ENCODE measurements around the gene PHACTR3. TPM values are rescaled to one million over a fixed set of nuclear protein-coding genes. Genes with fewer than 3 reads are reported as not detected.

Gene PHACTR3
- total RNA-seq, 3 donors from 2014 or later, result 0.41 to 3.4 (median 1.1) TPM

GRCh38 chr20:59662856-59663512 is 58.6 kb downstream of the PHACTR3 start:
- peaks cover 8% of the 10 kb centered on the region for H3K9me3 ChIP-seq
- H3K4me1 ChIP-seq (ENCODE audit: low read depth), result no peaks in the 10 kb centered on the region
- intact Hi-C loops (cut with DNase I, micrococcal nuclease), result no loop called here
- H3K4me3 ChIP-seq, result no peak overlapping the region
- DNase-seq (no peak), ATAC-seq (no peak)
- no peaks in the 10 kb centered on the region for H3K36me3 ChIP-seq (ENCODE audit: low read depth)
- no peak for TF ChIP-seq CTCF (IDR thresholded peaks at IDR 0.05)

GRCh38 chr20:59663513-59664060 is 59.2 kb downstream of the PHACTR3 start:
- DNase-seq, result no peak
- intact Hi-C loops (cut with DNase I, micrococcal nuclease), result no loop called here
- Histone ChIP-seq H3K4me1 (ENCODE audit: low read depth) (no peaks in the 10 kb centered on the region), H3K4me3 (no peak overlapping the region), H3K9me3 (peaks cover 2% of the 10 kb centered on the region), H3K36me3 (ENCODE audit: low read depth) (no peaks in the 10 kb centered on the region)
- TF ChIP-seq CTCF (IDR thresholded peaks at IDR 0.05), result no peak
- ATAC-seq, result no peak

- no peaks in the 10 kb centered on the region for H3K4me1 ChIP-seq (ENCODE audit: low read depth)
- intact Hi-C loops (cut with DNase I, micrococcal nuclease), result no loop called here
- no peaks in the 10 kb centered on the region for H3K9me3 ChIP-seq
- H3K36me3 ChIP-seq (ENCODE audit: low read depth), result no peaks in the 10 kb centered on the region
- no peak for DNase-seq
- no peak overlapping the region for H3K4me3 ChIP-seq
- no peak for ATAC-seq
- TF ChIP-seq CTCF (IDR thresholded peaks at IDR 0.05), result no peak
These were observed 60.1 kb downstream of the PHACTR3 start for GRCh38 chr20:59664421-59664941.

GRCh38 chr20:59665656-59666555 is 61.6 kb downstream of the PHACTR3 start:
- H3K9me3 ChIP-seq, result no peaks in the 10 kb centered on the region
- H3K4me3 ChIP-seq, result no peak overlapping the region
- H3K4me1 ChIP-seq (ENCODE audit: low read depth), result no peaks in the 10 kb centered on the region
- DNase-seq, result no peak
- no peaks in the 10 kb centered on the region for H3K36me3 ChIP-seq (ENCODE audit: low read depth)
- no peak for ATAC-seq
- TF ChIP-seq CTCF (IDR thresholded peaks at IDR 0.05), result no peak
- intact Hi-C loops (cut with DNase I, micrococcal nuclease), result no loop called here

DNA sequence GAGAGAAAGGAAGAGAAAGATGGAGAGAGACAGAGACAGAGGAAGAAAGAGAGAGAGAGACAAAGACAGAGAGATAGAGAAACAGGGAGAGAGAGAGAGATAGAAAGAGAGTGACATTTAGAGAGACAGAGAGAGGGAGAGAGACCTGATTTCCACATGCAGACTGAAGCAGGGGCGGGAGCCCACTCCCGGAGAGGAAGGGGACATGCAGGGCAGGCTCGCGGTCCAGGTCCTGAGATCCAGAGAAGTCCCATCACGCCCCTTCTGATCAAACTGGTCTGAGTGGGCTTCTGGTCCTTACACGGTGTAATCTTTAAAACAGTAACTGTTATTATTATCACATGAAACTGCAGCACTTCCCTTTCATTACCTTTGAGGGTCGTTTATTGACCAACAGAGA is 62.2 kb downstream of the PHACTR3 start:
- no peak for TF ChIP-seq CTCF (IDR thresholded peaks at IDR 0.05)
- ATAC-seq (no peak), DNase-seq (no peak)
- Histone ChIP-seq H3K4me3 (no peak overlapping the region), H3K36me3 (ENCODE audit: low read depth) (no peaks in the 10 kb centered on the region), H3K4me1 (ENCODE audit: low read depth) (no peaks in the 10 kb centered on the region), H3K9me3 (no peaks in the 10 kb centered on the region)
- intact Hi-C loops (cut with DNase I, micrococcal nuclease), result no loop called here
